Naive thymus-derived CD4-positive, alpha-beta T cell (primary cell): ENCODE results near the gene SORCS2. TPM values are rescaled to one million over a fixed set of nuclear protein-coding genes. Genes with fewer than 3 reads are reported as not detected.

Source experiments
- ATAC-seq: fragments of 150-1000 bp; cut with Tn5 transposase; 2 replicates; pipeline ENCODE4 v1.10.0; 2021; ENCODE audit warnings: mild to moderate bottlenecking, moderate library complexity
- CTCF ChIA-PET: fragments of 350-600 bp; sonication (Branson Sonifier 250); formaldehyde crosslinking; loops from one replicate; lab custom pipeline; 2021; ENCODE audit warnings: antibody characterized with exemption; lab: Charles Lee
- POLR2A ChIA-PET: fragments of 350-600 bp; sonication (Branson Sonifier 250); formaldehyde crosslinking; loops from one replicate; lab custom pipeline; 2021; ENCODE audit warnings: antibody characterized with exemption, inconsistent platforms; lab: Charles Lee
- DNase-seq, 9 donors: peaks; one replicate each; pipeline versions ENCODE4 v3.0.0 to v3.0.0-alpha.2; 2020 to 2022; ENCODE audit warnings: mixed read lengths in 1 of 9
- H3K27ac ChIP-seq: one replicate; pipeline ENCODE4 v1.7.0; 2013; ENCODE audit warnings: mild to moderate bottlenecking, low read depth, low read length, moderate library complexity
- H3K27me3 ChIP-seq, 2 donors: one replicate each; pipeline ENCODE4 v1.7.0; 2013; ENCODE audit warnings: low read length in 2 of 2, mild to moderate bottlenecking in 2 of 2, moderate library complexity in 2 of 2; ENCODE audit not compliant: control insufficient read depth in 2 of 2, insufficient read depth in 2 of 2
- H3K36me3 ChIP-seq, 3 experiments: 1 replicate in 2 of 3; 2 replicates in 1 of 3; pipeline ENCODE4 v1.7.0; 2013; ENCODE audit warnings: low read length in 3 of 3, mild to moderate bottlenecking in 3 of 3, moderate library complexity in 1 of 3; ENCODE audit not compliant: insufficient read depth in 3 of 3, control insufficient read depth in 2 of 3
- H3K4me1 ChIP-seq, 2 donors: one replicate each; pipeline ENCODE4 v1.7.0; 2013; ENCODE audit warnings: low read length in 2 of 2, mild to moderate bottlenecking in 2 of 2, moderate library complexity in 1 of 2; ENCODE audit not compliant: control insufficient read depth in 2 of 2, insufficient read depth in 2 of 2
- H3K4me3 ChIP-seq: 2 replicates; pipeline ENCODE4 v1.7.0; 2013; ENCODE audit warnings: mild to moderate bottlenecking, low read length
- H3K9me3 ChIP-seq, 3 experiments: 1 replicate in 2 of 3; 2 replicates in 1 of 3; pipeline ENCODE4 v1.7.0; 2013; ENCODE audit warnings: low read length in 3 of 3; ENCODE audit not compliant: control insufficient read depth in 2 of 3
- H3K27ac Mint-ChIP-seq, 9 donors: one replicate each; pipeline ENCODE4 v1.8.0; 2020 to 2022; ENCODE audit warnings: mixed read lengths in 9 of 9, mild to moderate bottlenecking in 8 of 9, moderate library complexity in 5 of 9, inconsistent platforms in 2 of 9
- H3K27me3 Mint-ChIP-seq, 5 donors: one replicate each; pipeline ENCODE4 v1.8.0; 2021 to 2022; ENCODE audit warnings: mixed read lengths in 5 of 5, mild to moderate bottlenecking in 1 of 5
- H3K36me3 Mint-ChIP-seq, 5 donors: one replicate each; pipeline ENCODE4 v1.8.0; 2020 to 2022; ENCODE audit warnings: mixed read lengths in 5 of 5, mild to moderate bottlenecking in 3 of 5, inconsistent platforms in 1 of 5
- H3K4me1 Mint-ChIP-seq, 7 donors: one replicate each; pipeline ENCODE4 v1.8.0; 2020 to 2022; ENCODE audit warnings: mixed read lengths in 7 of 7, mild to moderate bottlenecking in 3 of 7, inconsistent platforms in 1 of 7
- H3K4me3 Mint-ChIP-seq, 10 donors: one replicate each; pipeline ENCODE4 v1.8.0; 2020 to 2022; ENCODE audit warnings: mild to moderate bottlenecking in 10 of 10, mixed read lengths in 10 of 10, moderate library complexity in 6 of 10, inconsistent platforms in 2 of 10
- H3K9me3 Mint-ChIP-seq, 11 donors: one replicate each; pipeline ENCODE4 v1.8.0; 2020 to 2022; ENCODE audit warnings: mixed read lengths in 11 of 11, mild to moderate bottlenecking in 4 of 11, inconsistent platforms in 1 of 11, moderate library complexity in 1 of 11
- intact Hi-C, 2 donors: fragments of 100-400 bp; cut with micrococcal nuclease; formaldehyde crosslinking; loops; one replicate each; pipeline ENCODE4 v1.15.1; 2023
- polyA plus RNA-seq, 2 donors: library from polyadenylated mRNA; unstranded; fragments of 300-500 nt; fragmentation: Illumina TruSeq; gene quantifications; one replicate each; pipeline ENCODE4 v1.2.3, GENCODE V29; 2021
- total RNA-seq, 6 experiments: library from RNA in 5 of 6; stranded (reverse) in 5 of 6; gene quantifications; 1 replicate in 5 of 6; 2 replicates in 1 of 6; pipeline ENCODE4 v1.2.3 and lab custom pipeline; 2021 to 2026

The SORCS2 gene
- total and polyA plus RNA-seq, 7 experiments from 2014 or later, result 0.10 TPM; not detected in 6

DNA sequence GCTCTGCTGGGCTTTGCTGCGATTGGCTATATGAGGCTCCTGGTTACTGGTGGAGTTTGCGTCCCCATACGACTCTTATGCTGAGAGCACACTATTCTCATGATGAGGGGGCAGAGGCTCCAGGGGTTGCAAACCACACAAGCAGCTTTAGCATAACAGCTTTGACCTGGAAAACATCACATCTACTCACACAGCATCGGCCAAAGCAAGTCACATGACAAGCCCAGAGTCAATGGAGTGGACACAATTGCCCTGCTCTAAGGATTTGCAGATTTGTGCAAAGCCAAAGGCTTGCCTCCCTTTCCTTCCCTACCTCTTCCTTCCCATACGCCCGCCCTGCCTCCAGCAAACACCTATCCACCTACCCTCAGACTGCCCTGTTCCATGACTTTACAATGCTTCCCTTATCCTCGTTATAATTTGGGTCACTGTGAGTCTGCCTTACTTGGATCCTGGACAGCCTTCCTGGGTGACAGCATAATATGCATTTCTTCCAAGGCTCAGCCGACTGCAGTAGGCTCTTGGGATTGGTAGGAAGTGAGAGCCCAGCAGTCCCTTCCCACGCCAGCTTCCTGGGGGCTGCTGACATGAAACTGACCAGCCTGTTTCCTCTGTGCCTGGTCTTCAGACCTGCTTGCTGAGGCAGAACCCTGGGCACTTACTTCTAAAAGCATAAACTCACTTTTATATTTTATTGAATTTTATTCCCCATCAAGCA is 450.6 kb downstream of the SORCS2 start:
- Histone ChIP-seq H3K36me3 (no peaks in the 10 kb centered on the region), H3K9me3 (no peaks in the 10 kb centered on the region), H3K4me3 (no peak overlapping the region), H3K27ac (no peak overlapping the region), H3K4me1 (peaks cover 0 to 23% of the 10 kb centered on the region in 2 donors), H3K27me3 (no peaks in the 10 kb centered on the region)
- peaks cover 0 to 17% (median under 1%) of the 10 kb centered on the region in 7 donors for H3K4me1 Mint-ChIP-seq
- intact Hi-C loops, result loop anchor here in 1 of 2 donors (10.0 kb wide), 1 partner anchor 162 kb away; no protein-coding TSS in a partner anchor
- ChIA-PET CTCF (no interaction called here), POLR2A (no interaction called here)
- ATAC-seq (no peak), DNase-seq (no peak)
- peaks cover 0 to 29% (median 4%) of the 10 kb centered on the region in 5 donors for H3K27me3 Mint-ChIP-seq
- H3K9me3 Mint-ChIP-seq, result peaks cover 0 to 8% (median 0%) of the 10 kb centered on the region in 11 donors
- no peak overlapping the region for H3K4me3 Mint-ChIP-seq
- H3K36me3 Mint-ChIP-seq, result peaks cover 0 to 4% (median 0%) of the 10 kb centered on the region in 5 donors
- H3K27ac Mint-ChIP-seq, result no peak overlapping the region

GRCh38 chr4:7645158-7645557 is 452.8 kb downstream of the SORCS2 start:
- Histone ChIP-seq H3K4me1 (peaks cover 0 to 35% of the 10 kb centered on the region in 2 donors), H3K27me3 (no peaks in the 10 kb centered on the region), H3K36me3 (no peaks in the 10 kb centered on the region), H3K27ac (no peak overlapping the region), H3K9me3 (no peaks in the 10 kb centered on the region), H3K4me3 (no peak overlapping the region)
- H3K4me3 Mint-ChIP-seq, result no peak overlapping the region
- ATAC-seq (no peak), DNase-seq (no peak)
- ChIA-PET CTCF (interaction anchor here (0.6 kb wide), 1 partner anchor 1681 kb away, joined by 4 read pairs; no protein-coding TSS in a partner anchor), POLR2A (no interaction called here)
- peaks cover 0 to 8% (median 0%) of the 10 kb centered on the region in 11 donors for H3K9me3 Mint-ChIP-seq
- intact Hi-C loops, result loop anchor here in 1 of 2 donors (10.0 kb wide), 1 partner anchor 160 kb away; no protein-coding TSS in a partner anchor
- peaks cover 0 to 4% (median 0%) of the 10 kb centered on the region in 5 donors for H3K36me3 Mint-ChIP-seq
- H3K27ac Mint-ChIP-seq, result no peak overlapping the region
- H3K27me3 Mint-ChIP-seq, result peaks cover 0 to 44% (median 4%) of the 10 kb centered on the region in 5 donors
- H3K4me1 Mint-ChIP-seq, result peaks cover 10 to 36% (median 19%) of the 10 kb centered on the region in 7 donors

DNA sequence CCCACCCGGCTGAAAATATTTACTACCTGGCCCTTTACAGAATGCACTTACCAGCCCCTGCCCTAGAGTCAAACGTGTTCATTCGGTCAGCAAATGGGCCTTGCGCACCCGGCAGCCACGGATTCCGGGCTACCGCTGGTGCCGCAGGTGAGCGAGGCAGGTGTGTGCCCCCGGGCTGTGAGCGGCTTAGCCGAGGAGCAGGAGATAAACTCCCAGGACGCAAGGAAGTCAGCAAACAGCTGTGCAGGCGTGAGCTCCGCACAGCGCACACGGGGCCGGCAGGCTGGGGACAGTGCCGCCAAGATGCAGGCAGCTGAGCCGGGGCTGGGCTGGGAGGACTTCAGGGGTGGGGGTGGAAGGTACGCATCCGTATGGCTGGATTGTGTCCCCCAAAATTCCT is 453.6 kb downstream of the SORCS2 start:
- Histone ChIP-seq H3K4me3 (no peak overlapping the region), H3K27ac (no peak overlapping the region), H3K4me1 (peaks cover 0 to 38% of the 10 kb centered on the region in 2 donors), H3K36me3 (no peaks in the 10 kb centered on the region), H3K27me3 (no peaks in the 10 kb centered on the region), H3K9me3 (no peaks in the 10 kb centered on the region)
- intact Hi-C loops, result loop anchor here in 1 of 2 donors (10.0 kb wide), 1 partner anchor 159 kb away; no protein-coding TSS in a partner anchor
- Mint-ChIP-seq H3K4me1 (peaks cover 11 to 41% (median 21%) of the 10 kb centered on the region in 7 donors), H3K27me3 (peaks cover 0 to 50% (median 4%) of the 10 kb centered on the region in 5 donors), H3K27ac (no peak overlapping the region), H3K9me3 (peaks cover 0 to 8% (median 0%) of the 10 kb centered on the region in 11 donors), H3K36me3 (peaks cover 0 to 7% (median 0%) of the 10 kb centered on the region in 5 donors), H3K4me3 (no peak overlapping the region)
- ATAC-seq (no peak), DNase-seq (no peak)
- ChIA-PET CTCF (no interaction called here), POLR2A (no interaction called here)

- no peak for ATAC-seq
- ChIA-PET CTCF (no interaction called here), POLR2A (no interaction called here)
- Histone ChIP-seq H3K27ac (no peak overlapping the region), H3K9me3 (no peaks in the 10 kb centered on the region), H3K27me3 (no peaks in the 10 kb centered on the region), H3K4me1 (peaks cover 0 to 38% of the 10 kb centered on the region in 2 donors), H3K4me3 (no peak overlapping the region), H3K36me3 (no peaks in the 10 kb centered on the region)
- peaks cover 0 to 54% (median 0%) of the 10 kb centered on the region in 5 donors for H3K27me3 Mint-ChIP-seq
- H3K4me3 Mint-ChIP-seq, result peak overlapping the region in 1 of 10 donors; percentile 51
- DNase-seq, result no peak
- H3K4me1 Mint-ChIP-seq, result peaks cover 11 to 44% (median 21%) of the 10 kb centered on the region in 7 donors
- no peak overlapping the region for H3K27ac Mint-ChIP-seq
- intact Hi-C loops, result loop anchor here in 1 of 2 donors (10.0 kb wide), 1 partner anchor 158 kb away; no protein-coding TSS in a partner anchor
- H3K9me3 Mint-ChIP-seq, result peaks cover 0 to 3% (median 0%) of the 10 kb centered on the region in 11 donors
- peaks cover 0 to 9% (median 0%) of the 10 kb centered on the region in 5 donors for H3K36me3 Mint-ChIP-seq
These were observed 454.2 kb downstream of the SORCS2 start for GRCh38 chr4:7646384-7647061.

- H3K36me3 ChIP-seq, result no peaks in the 10 kb centered on the region
- intact Hi-C loops, result loop anchor here in 1 of 2 donors (10.0 kb wide), 1 partner anchor 158 kb away; no protein-coding TSS in a partner anchor
- H3K27ac Mint-ChIP-seq, result no peak overlapping the region
- H3K27ac ChIP-seq, result no peak overlapping the region
- no peak for ATAC-seq
- H3K27me3 ChIP-seq, result no peaks in the 10 kb centered on the region
- peaks cover 11 to 44% (median 21%) of the 10 kb centered on the region in 7 donors for H3K4me1 Mint-ChIP-seq
- no peaks in the 10 kb centered on the region for H3K9me3 ChIP-seq
- no peak overlapping the region for H3K4me3 ChIP-seq
- H3K36me3 Mint-ChIP-seq, result peaks cover 0 to 9% (median 0%) of the 10 kb centered on the region in 5 donors
- peaks cover 0 to 1% (median 0%) of the 10 kb centered on the region in 11 donors for H3K9me3 Mint-ChIP-seq
- no peak overlapping the region for H3K4me3 Mint-ChIP-seq
- H3K27me3 Mint-ChIP-seq, result peaks cover 0 to 54% (median 0%) of the 10 kb centered on the region in 5 donors
- CTCF ChIA-PET, result no interaction called here
- peaks cover 0 to 45% of the 10 kb centered on the region in 2 donors for H3K4me1 ChIP-seq
- DNase-seq, result no peak
- POLR2A ChIA-PET, result no interaction called here
These were observed 454.8 kb downstream of the SORCS2 start for GRCh38 chr4:7647186-7647585.
